Thyroid gland (tissue), 4 donors: ENCODE data around the gene TRPC1. TPM values are rescaled to one million over a fixed set of nuclear protein-coding genes. Genes with fewer than 3 reads are reported as not detected.

Source experiments
- DNase-seq, 2 donors: peaks; one replicate each; pipeline ENCODE4 v3.0.0-alpha.2; 2019
- H3K27ac ChIP-seq, 3 donors: fragments of 200-600 bp; sonication (generic); 1 replicate in 2 of 3; 2 replicates in 1 of 3; pipeline ENCODE4 v1.5.1; 2016 to 2019; ENCODE audit warnings: mild to moderate bottlenecking in 1 of 3, moderate library complexity in 1 of 3
- H3K27me3 ChIP-seq: fragments of 200-600 bp; sonication (generic); one replicate; pipeline ENCODE4 v1.5.1; 2019
- H3K36me3 ChIP-seq, 2 donors: fragments of 200-600 bp; sonication (generic); one replicate each; pipeline ENCODE4 v1.5.1; 2016 to 2019
- H3K4me1 ChIP-seq, 2 donors: fragments of 200-600 bp; sonication (generic); one replicate each; pipeline ENCODE4 v1.5.1; 2017 to 2019
- H3K4me3 ChIP-seq, 3 donors: fragments of 200-600 bp; sonication (generic); replicated peaks in 1 of 3; 1 replicate in 2 of 3; 2 replicates in 1 of 3; pipeline ENCODE4 v1.5.1; 2016; ENCODE audit warnings: mild to moderate bottlenecking in 1 of 3
- H3K9me3 ChIP-seq: fragments of 200-600 bp; sonication (generic); one replicate; pipeline ENCODE4 v1.5.1; 2017
- POLR2A ChIP-seq, 2 donors: fragments of 450-650 bp; IDR thresholded peaks; one replicate each; pipeline ENCODE4 v1.6.1; 2017; ENCODE audit warnings: antibody characterized with exemption in 2 of 2, mild to moderate bottlenecking in 2 of 2, moderate library complexity in 1 of 2
- WGBS, 2 donors: methylation state at CpG; one replicate each; pipeline ENCODE4 v1.1.5; 2017; 5-methylcytosine and 5-hydroxymethylcytosine counted together
- intact Hi-C: fragments of 100-400 bp; cut with DNase I; formaldehyde crosslinking; loops from one replicate; pipeline ENCODE4 v1.15.1; 2023
- total RNA-seq, 4 donors: library from RNA; depleted of rRNA; stranded (reverse); fragments of >200 nt; gene quantifications; one replicate each; pipeline ENCODE4 v1.2.3, GENCODE V29; 2016
- TF ChIP-seq, protein P1 (sequence below), 6 experiments: fragments of 200-600 bp in 3 of 6; fragments of 450-650 bp in 3 of 6; sonication (generic) in 3 of 6; IDR thresholded peaks; one replicate each; pipeline ENCODE4 v1.5.1; 2016 to 2019; ENCODE audit warnings: antibody characterized with exemption in 6 of 6, mild to moderate bottlenecking in 2 of 6, inconsistent platforms in 1 of 6, moderate library complexity in 1 of 6

The TRPC1 gene
- total RNA-seq, 4 donors from 2014 or later: 18.2 to 22.5 (median 20.4) TPM

DNA sequence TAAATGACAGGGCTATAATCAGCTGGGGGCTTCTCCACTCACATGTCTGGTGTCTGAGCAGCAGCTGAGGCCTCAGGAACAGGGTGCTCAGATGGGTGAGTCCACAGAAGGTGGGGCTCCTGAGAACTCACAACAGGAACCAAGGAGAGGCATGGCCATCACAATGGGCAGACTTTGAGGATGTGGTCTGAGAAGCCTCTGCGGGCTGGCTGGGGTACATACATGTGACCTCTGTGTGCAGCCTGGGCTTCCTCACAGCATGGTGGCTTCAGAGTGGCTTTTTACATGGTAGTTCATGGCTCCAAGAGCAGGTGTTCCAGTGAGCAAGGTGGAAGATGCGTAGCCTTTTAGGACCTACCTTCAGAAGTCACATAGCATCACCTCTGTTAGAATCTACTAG is 58.8 kb downstream of the TRPC1 start:
- intact Hi-C loops: no loop called here
- no peak for TF ChIP-seq POLR2A (IDR thresholded peaks at IDR 0.05)
- TF ChIP-seq, protein P1, sequence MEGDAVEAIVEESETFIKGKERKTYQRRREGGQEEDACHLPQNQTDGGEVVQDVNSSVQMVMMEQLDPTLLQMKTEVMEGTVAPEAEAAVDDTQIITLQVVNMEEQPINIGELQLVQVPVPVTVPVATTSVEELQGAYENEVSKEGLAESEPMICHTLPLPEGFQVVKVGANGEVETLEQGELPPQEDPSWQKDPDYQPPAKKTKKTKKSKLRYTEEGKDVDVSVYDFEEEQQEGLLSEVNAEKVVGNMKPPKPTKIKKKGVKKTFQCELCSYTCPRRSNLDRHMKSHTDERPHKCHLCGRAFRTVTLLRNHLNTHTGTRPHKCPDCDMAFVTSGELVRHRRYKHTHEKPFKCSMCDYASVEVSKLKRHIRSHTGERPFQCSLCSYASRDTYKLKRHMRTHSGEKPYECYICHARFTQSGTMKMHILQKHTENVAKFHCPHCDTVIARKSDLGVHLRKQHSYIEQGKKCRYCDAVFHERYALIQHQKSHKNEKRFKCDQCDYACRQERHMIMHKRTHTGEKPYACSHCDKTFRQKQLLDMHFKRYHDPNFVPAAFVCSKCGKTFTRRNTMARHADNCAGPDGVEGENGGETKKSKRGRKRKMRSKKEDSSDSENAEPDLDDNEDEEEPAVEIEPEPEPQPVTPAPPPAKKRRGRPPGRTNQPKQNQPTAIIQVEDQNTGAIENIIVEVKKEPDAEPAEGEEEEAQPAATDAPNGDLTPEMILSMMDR (IDR thresholded peaks at IDR 0.05): no peak
- WGBS, 2 donors: 93 to 97% methylated on average over 2 of the region's 2 CpGs

DNA sequence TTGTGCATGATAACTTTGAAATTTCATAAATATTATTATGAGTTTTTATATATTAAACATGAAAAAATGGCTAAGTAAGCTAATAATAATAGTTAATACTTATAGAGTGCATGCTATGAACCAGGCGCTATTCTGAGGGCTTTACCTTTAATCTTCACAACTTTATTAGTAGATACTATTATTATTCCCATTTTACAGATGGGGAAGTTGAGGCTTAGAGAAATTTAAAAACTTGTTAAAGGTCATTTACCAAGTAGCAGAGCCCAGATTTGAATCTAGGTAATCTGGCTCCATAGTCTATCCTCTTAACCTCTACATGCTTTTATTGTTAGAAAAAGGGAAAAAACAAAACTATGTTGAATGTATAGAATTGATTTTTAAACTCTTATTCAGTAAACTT is 60.4 kb downstream of the TRPC1 start:
- no peak for TF ChIP-seq POLR2A (IDR thresholded peaks at IDR 0.05)
- TF ChIP-seq, protein P1 (IDR thresholded peaks at IDR 0.05): no peak
- no peaks in the 10 kb centered on the region for H3K4me1 ChIP-seq
- 44 to 48% methylated on average over 1 of the region's 1 CpG for WGBS, 2 donors
- no peaks in the 10 kb centered on the region for H3K27me3 ChIP-seq
- no peak overlapping the region for H3K4me3 ChIP-seq
- DNase-seq: no peak
- intact Hi-C loops: no loop called here
- H3K27ac ChIP-seq: no peak overlapping the region
- peaks cover 0 to 2% of the 10 kb centered on the region in 2 donors for H3K36me3 ChIP-seq
- no peaks in the 10 kb centered on the region for H3K9me3 ChIP-seq

More for the DNA sequence above, 58.8 kb downstream of the TRPC1 start:
- Histone ChIP-seq H3K4me3 (no peak overlapping the region), H3K9me3 (no peaks in the 10 kb centered on the region), H3K27ac (no peak overlapping the region), H3K4me1 (no peaks in the 10 kb centered on the region), H3K36me3 (peaks cover 0 to 2% of the 10 kb centered on the region in 2 donors), H3K27me3 (no peaks in the 10 kb centered on the region)
- no peak for DNase-seq

DNA sequence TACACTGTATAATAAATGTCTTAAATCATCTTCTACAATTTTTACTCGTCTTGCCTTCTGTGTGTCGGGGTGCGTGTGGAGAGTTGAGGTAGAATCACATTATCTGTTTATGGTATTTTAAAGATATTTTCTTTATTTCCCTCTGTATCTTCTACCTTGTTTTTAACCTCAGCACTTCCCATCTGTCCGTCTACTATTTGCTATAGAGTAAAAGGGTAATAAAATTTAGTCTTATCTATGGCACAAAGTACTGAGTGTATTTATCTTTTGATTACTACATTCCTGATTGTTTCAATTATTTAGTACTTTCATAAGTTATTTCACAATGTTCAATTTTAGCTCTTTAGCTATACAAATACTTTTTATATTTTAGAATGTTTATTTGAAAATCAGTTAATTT is 62.2 kb downstream of the TRPC1 start:
- H3K27me3 ChIP-seq: no peaks in the 10 kb centered on the region
- H3K36me3 ChIP-seq: peaks cover 0 to 2% of the 10 kb centered on the region in 2 donors
- H3K9me3 ChIP-seq: no peaks in the 10 kb centered on the region
- no peaks in the 10 kb centered on the region for H3K4me1 ChIP-seq
- no peak overlapping the region for H3K27ac ChIP-seq
- TF ChIP-seq POLR2A (IDR thresholded peaks at IDR 0.05): no peak
- TF ChIP-seq, protein P1 (IDR thresholded peaks at IDR 0.05): no peak
- WGBS, 2 donors: 95% methylated on average over 4 of the region's 4 CpGs
- no peak for DNase-seq
- no peak overlapping the region for H3K4me3 ChIP-seq
- intact Hi-C loops: no loop called here

DNA sequence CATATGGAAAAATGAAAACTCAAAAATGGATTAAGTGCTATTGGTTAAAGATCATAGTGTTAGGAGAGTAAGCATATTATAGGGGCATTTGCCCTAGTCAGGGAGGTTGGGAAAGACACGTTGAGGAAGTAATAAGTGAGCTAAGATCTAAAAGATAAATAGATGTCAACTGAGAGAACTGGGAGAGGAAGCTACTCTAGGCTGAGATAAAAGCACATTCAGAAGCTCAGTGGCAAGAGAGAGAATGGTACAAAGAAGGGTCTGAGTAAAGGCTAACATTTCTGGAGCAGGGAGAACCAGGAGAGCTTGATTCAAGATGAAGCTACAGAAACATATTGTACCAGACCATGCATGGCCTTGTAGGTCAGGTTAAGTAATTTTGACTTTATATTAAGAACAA is 63.9 kb downstream of the TRPC1 start:
- Histone ChIP-seq H3K4me1 (no peaks in the 10 kb centered on the region), H3K36me3 (peaks cover 0 to 2% of the 10 kb centered on the region in 2 donors), H3K27ac (no peak overlapping the region), H3K27me3 (no peaks in the 10 kb centered on the region), H3K4me3 (no peak overlapping the region), H3K9me3 (no peaks in the 10 kb centered on the region)
- DNase-seq: no peak
- intact Hi-C loops: no loop called here
- no peak for TF ChIP-seq POLR2A (IDR thresholded peaks at IDR 0.05)
- TF ChIP-seq, protein P1 (IDR thresholded peaks at IDR 0.05): no peak
- 66 to 78% methylated on average over 1 of the region's 1 CpG for WGBS, 2 donors

DNA sequence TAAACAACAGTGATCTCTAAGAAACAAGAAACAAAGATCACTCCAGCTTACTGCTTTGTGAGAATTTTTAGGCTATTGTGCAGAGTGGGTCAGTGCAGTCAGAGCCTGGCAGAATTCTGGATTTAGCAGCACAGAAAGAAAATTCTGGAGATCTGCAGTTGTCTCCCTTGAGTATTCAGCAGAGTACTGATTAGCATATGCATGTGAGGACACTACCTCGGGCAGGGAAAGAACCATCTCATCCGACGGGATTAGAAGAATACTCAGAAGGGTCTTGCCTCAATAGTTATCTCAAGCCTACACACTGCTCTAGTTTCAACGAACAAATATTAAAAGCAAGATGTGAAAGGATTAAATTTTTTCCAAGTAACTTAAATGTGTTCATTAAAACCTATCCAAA is 70.7 kb downstream of the TRPC1 start:
- Histone ChIP-seq H3K27ac (no peak overlapping the region), H3K4me3 (no peak overlapping the region), H3K36me3 (no peaks in the 10 kb centered on the region), H3K9me3 (no peaks in the 10 kb centered on the region), H3K4me1 (no peaks in the 10 kb centered on the region), H3K27me3 (no peaks in the 10 kb centered on the region)
- no peak for TF ChIP-seq POLR2A (IDR thresholded peaks at IDR 0.05)
- TF ChIP-seq, protein P1 (IDR thresholded peaks at IDR 0.05): no peak
- no peak for DNase-seq
- intact Hi-C loops: no loop called here
- 82 to 83% methylated on average over 4 of the region's 4 CpGs for WGBS, 2 donors
